Heart right ventricle (tissue), 16 donors: ENCODE data around the gene ZFHX3. TPM values are rescaled to one million over a fixed set of nuclear protein-coding genes. Genes with fewer than 3 reads are reported as not detected.

Source experiments
- ATAC-seq, 8 donors: fragments of 200-7000 bp; cut with Tn5 transposase; one replicate each; pipeline ENCODE4 v1.9.1; 2020; ENCODE audit warnings: mild to moderate bottlenecking in 8 of 8, moderate library complexity in 8 of 8, moderate number of reproducible peaks in 1 of 8
- DNase-seq, 2 donors: peaks; one replicate each; pipeline ENCODE4 v3.0.0-alpha.2; 2020
- H3K27ac ChIP-seq, 10 donors: fragments of 200-600 bp; sonication (generic) in 2 of 10; one replicate each; pipeline versions ENCODE4 v1.5.0 to v1.8.0; 2020 to 2022; ENCODE audit warnings: mild to moderate bottlenecking in 3 of 10
- H3K27me3 ChIP-seq, 7 donors: fragments of 200-600 bp; one replicate each; pipeline ENCODE4 v1.8.0; 2021 to 2022; ENCODE audit warnings: mild to moderate bottlenecking in 2 of 7
- H3K36me3 ChIP-seq, 9 donors: fragments of 200-600 bp; sonication (generic) in 1 of 9; one replicate each; pipeline versions ENCODE4 v1.5.0 to v1.8.0; 2020 to 2022; ENCODE audit warnings: mild to moderate bottlenecking in 2 of 9
- H3K4me1 ChIP-seq, 9 donors: fragments of 200-600 bp; sonication (generic) in 1 of 9; one replicate each; pipeline versions ENCODE4 v1.5.0 to v1.8.0; 2020 to 2022; ENCODE audit warnings: mild to moderate bottlenecking in 4 of 9
- H3K4me3 ChIP-seq, 10 donors: fragments of 200-600 bp; sonication (generic) in 2 of 10; one replicate each; pipeline versions ENCODE4 v1.5.0 to v1.8.0; 2020 to 2022; ENCODE audit warnings: mild to moderate bottlenecking in 7 of 10, moderate library complexity in 2 of 10
- H3K9me3 ChIP-seq, 11 donors: fragments of 200-600 bp in 10 of 11; sonication (generic) in 2 of 11; one replicate each; pipeline versions ENCODE4 v1.5.0 to v1.8.0; 2013 to 2022; ENCODE audit warnings: mild to moderate bottlenecking in 2 of 11, control low read depth in 1 of 11, moderate library complexity in 1 of 11
- WGBS, 2 donors: extraction: QIAGEN DNeasy Blood & Tissue Kit; methylation state at CpG; one replicate each; pipeline ENCODE4 v1.1.7; 2013; ENCODE audit warnings: inconsistent platforms in 1 of 2; 5-methylcytosine and 5-hydroxymethylcytosine counted together
- intact Hi-C, 10 donors: fragments of 100-400 bp; cut with DNase I; formaldehyde crosslinking; loops; one replicate each; pipeline versions ENCODE4 v1.11.1 to v1.14.2; 2022
- polyA plus RNA-seq, 2 donors: library from polyadenylated mRNA; stranded (reverse); fragments of 200-250 nt; gene quantifications; one replicate each; pipeline ENCODE4 v1.2.3, GENCODE V29; 2013
- total RNA-seq, 10 donors: library from RNA; stranded (reverse); fragmentation: NEBNext Ultra II Directional in 3 of 10; extraction: Animal tissue kit (Norgen Biotek cat#: 25700) in 3 of 10; gene quantifications; one replicate each; pipeline versions ENCODE4 v1.2.1 to v1.2.4, GENCODE V29; 2021 to 2023
- TF ChIP-seq, protein P1 (sequence below), 9 donors: fragments of 200-600 bp; sonication (generic) in 2 of 9; IDR thresholded peaks; one replicate each; pipeline versions ENCODE4 v1.5.0 to v1.8.0; 2021 to 2022; ENCODE audit warnings: antibody characterized with exemption in 9 of 9, mild to moderate bottlenecking in 5 of 9, moderate library complexity in 1 of 9
- donor health status: Arrhythmogenic right ventricular cardiomyopathy.
- donor health status: ischemic (EF 13 %, LVEDD 7.1; RV severe dilation, severe dysfunction).
- donor health status: healthy with polysubstance abuse.
- donor health status: DM: no; HTN: yes; CAD: no.
- donor health status: DM: no; HTN: no; CAD: no.
- donor health status: ischemic (EF 25% LVEDD 6.9; RV normal size, moderate dysfunction).
- donor health status: ischemic (EF 25% LVEDD 5.7; RV mildly dilated, moderate dysfunction).
- donor health status: healthy.
- donor health status: DM: yes; HTN: yes; CAD: no.
- donor health status: Ischemic cardiomyopathy.
- donor health status: ischemic (EF 35%, LVEDD 5.7; RV mildly dilated, moderate dysfunction).
- donor health status: nonischemic (EF 11% LVEDD 7.7; RV severe dilation, severe dysfunction).
- donor health status: DM: yes; HTN: yes; CAD: no.
- donor health status: PGD.
- donor health status: ischemic (EF 29% LVEDD 5.4; RV normal size, mild dysfunction).
- donor health status: nonischemic (EF 23%, LVEDD 6.1; RV moderate dilation, normal function).

The ZFHX3 gene
- total and polyA plus RNA-seq, 12 donors: 1.6 to 15.2 (median 10.4) TPM

DNA sequence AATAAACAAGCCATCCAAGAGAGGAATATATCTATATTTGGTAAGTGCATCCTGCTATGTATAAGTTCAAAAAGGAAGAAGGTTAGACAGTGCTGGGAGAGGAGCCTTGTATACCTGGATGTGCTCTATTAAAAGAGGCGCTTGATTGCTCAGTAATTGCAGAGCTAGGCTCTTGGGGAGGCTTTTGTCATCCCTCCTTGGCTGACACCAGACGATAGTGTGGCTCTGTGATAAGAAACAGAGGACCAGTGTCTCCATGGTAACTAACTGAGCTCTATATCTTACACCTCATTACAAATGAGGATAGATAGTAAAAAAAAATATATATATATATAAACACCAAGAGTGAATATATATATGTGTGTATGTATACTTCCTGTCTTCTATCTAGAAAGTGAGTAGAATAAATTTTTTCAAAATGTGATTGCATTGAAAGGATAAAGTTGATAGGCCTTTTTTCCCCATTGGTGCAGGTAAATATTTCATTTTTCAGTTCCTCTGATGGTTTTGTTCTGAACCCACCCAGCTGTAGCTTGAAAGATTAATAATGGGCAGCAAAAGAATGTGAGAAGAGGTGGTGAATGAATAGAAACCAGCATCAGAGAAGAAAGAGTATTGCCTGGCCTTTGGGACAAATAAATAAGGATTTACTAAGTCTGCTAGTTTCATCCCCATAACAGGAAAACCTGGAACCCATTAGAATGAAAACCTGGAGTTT lies 303.7 kb downstream of the ZFHX3 start:
- peaks cover 0 to 6% (median 0%) of the 10 kb centered on the region in 9 donors for H3K4me1 ChIP-seq
- WGBS, 2 donors: 78 to 83% methylated on average over 2 of the region's 2 CpGs
- no peak overlapping the region for H3K4me3 ChIP-seq
- H3K36me3 ChIP-seq: no peaks in the 10 kb centered on the region
- no peaks in the 10 kb centered on the region for H3K9me3 ChIP-seq
- TF ChIP-seq, protein P1, sequence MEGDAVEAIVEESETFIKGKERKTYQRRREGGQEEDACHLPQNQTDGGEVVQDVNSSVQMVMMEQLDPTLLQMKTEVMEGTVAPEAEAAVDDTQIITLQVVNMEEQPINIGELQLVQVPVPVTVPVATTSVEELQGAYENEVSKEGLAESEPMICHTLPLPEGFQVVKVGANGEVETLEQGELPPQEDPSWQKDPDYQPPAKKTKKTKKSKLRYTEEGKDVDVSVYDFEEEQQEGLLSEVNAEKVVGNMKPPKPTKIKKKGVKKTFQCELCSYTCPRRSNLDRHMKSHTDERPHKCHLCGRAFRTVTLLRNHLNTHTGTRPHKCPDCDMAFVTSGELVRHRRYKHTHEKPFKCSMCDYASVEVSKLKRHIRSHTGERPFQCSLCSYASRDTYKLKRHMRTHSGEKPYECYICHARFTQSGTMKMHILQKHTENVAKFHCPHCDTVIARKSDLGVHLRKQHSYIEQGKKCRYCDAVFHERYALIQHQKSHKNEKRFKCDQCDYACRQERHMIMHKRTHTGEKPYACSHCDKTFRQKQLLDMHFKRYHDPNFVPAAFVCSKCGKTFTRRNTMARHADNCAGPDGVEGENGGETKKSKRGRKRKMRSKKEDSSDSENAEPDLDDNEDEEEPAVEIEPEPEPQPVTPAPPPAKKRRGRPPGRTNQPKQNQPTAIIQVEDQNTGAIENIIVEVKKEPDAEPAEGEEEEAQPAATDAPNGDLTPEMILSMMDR (IDR thresholded peaks at IDR 0.05): no peak
- H3K27me3 ChIP-seq: no peaks in the 10 kb centered on the region
- intact Hi-C loops: no loop called here
- no peak for DNase-seq
- ATAC-seq: no peak
- no peak overlapping the region for H3K27ac ChIP-seq

DNA sequence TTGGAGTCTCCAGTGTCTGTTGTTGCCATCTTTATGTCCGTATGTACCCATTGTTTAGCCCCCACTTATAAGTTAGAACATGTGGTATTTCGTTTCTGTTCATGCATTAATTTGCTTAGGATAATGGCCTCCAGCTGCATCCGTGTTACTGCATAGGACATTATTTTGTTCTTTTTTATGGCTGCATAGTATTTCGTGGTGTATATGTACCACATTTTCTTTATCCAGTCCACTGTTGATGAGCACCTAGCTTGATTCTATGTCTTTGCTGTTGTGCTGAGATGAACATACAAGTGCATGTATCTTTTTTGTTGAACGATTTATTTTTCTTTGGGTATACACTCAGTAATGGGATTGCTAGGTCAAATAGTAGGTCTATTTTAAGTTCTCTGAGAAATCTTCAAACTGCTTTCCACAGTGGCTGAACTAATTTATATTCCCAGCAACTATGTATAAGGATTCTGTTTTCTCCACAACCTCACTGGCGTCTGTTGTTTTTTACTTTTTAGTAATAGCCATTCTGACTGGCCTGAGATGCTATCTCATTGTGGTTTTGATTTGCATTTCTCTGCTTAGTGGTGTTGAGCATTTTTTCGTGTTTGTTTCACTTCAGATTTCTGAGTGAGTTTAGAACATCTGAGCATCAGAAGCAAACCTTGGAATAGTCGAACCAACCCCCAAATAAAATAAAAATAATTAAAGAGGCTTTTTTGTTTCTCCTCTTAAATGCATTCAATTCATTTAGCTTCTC lies 304.7 kb downstream of the ZFHX3 start:
- Histone ChIP-seq H3K27me3 (no peaks in the 10 kb centered on the region), H3K27ac (no peak overlapping the region), H3K4me1 (peaks cover 0 to 6% (median 0%) of the 10 kb centered on the region in 9 donors), H3K9me3 (no peaks in the 10 kb centered on the region), H3K36me3 (no peaks in the 10 kb centered on the region), H3K4me3 (no peak overlapping the region)
- intact Hi-C loops: no loop called here
- 90 to 93% methylated on average over 8 of the region's 8 CpGs for WGBS, 2 donors
- no peak for DNase-seq
- no peak for ATAC-seq
- TF ChIP-seq, protein P1 (IDR thresholded peaks at IDR 0.05): no peak

DNA sequence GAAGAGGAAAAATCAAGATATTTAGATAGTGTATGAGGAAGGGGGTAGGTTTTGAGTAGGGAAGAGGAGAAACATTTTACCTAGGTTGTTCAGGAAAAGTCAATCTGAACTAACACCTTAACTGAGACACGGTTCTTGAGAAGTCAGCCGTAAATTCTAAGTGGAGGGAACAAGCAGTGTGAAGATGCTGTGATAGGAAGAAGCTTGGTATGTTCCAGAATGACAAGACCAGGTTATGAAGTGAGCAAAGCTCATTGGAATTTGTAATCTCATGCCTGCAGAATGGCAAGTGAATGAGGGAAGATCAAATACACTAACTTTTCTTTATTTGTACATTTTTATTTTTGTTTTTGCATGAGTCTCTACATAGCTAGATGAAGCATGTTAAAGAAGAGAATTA lies 307.6 kb downstream of the ZFHX3 start:
- no peak overlapping the region for H3K27ac ChIP-seq
- no peak overlapping the region for H3K4me3 ChIP-seq
- TF ChIP-seq, protein P1 (IDR thresholded peaks at IDR 0.05): no peak
- no peaks in the 10 kb centered on the region for H3K27me3 ChIP-seq
- H3K36me3 ChIP-seq: no peaks in the 10 kb centered on the region
- peaks cover 0 to 1% (median 0%) of the 10 kb centered on the region in 11 donors for H3K9me3 ChIP-seq
- peaks cover 0 to 6% (median 0%) of the 10 kb centered on the region in 9 donors for H3K4me1 ChIP-seq
- intact Hi-C loops: no loop called here
- ATAC-seq: no peak
- 62 to 64% methylated on average over 2 of the region's 2 CpGs for WGBS, 2 donors
- no peak for DNase-seq

DNA sequence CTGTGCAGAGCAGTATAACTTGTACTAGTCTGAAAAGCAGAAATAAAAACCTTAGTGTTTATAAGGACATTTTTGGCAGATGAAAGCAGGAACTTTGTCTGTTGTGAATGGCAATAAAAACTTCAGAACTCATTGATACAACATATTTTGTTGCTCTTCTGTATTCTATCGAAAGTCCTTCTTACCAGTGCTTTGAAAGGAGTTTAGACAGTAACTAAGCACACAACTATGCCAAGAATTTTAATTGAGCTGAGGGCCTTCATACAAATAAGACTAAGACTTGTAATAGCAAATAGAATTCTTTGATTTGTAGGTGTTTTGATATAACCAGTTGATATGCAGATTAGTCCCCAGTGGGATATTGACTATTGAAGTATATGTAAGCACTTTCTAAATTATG lies 308.4 kb downstream of the ZFHX3 start:
- no peak for DNase-seq
- no peaks in the 10 kb centered on the region for H3K36me3 ChIP-seq
- no peak overlapping the region for H3K27ac ChIP-seq
- H3K4me3 ChIP-seq: no peak overlapping the region
- H3K27me3 ChIP-seq: no peaks in the 10 kb centered on the region
- no peak for ATAC-seq
- intact Hi-C loops: no loop called here
- peaks cover 0 to 6% (median 0%) of the 10 kb centered on the region in 9 donors for H3K4me1 ChIP-seq
- TF ChIP-seq, protein P1 (IDR thresholded peaks at IDR 0.05): no peak
- H3K9me3 ChIP-seq: peaks cover 0 to 9% (median 4%) of the 10 kb centered on the region in 11 donors
- WGBS, 2 donors: 47 to 59% methylated on average over 1 of the region's 1 CpG
